HG02973 (cell line): ENCODE data around the gene HES1.

ENCODE experiments used
- ATAC-seq: cut with Tn5 transposase; IDR thresholded peaks from one replicate; pipeline ENCODE4 v1.9.1; 2021; ENCODE audit warnings: moderate library complexity; ENCODE audit not compliant: unreplicated experiment

Gene HES1

GRCh38 chr3:194165271-194166018 lies 29.5 kb downstream of the HES1 start:
- ATAC-seq = no peak

DNA sequence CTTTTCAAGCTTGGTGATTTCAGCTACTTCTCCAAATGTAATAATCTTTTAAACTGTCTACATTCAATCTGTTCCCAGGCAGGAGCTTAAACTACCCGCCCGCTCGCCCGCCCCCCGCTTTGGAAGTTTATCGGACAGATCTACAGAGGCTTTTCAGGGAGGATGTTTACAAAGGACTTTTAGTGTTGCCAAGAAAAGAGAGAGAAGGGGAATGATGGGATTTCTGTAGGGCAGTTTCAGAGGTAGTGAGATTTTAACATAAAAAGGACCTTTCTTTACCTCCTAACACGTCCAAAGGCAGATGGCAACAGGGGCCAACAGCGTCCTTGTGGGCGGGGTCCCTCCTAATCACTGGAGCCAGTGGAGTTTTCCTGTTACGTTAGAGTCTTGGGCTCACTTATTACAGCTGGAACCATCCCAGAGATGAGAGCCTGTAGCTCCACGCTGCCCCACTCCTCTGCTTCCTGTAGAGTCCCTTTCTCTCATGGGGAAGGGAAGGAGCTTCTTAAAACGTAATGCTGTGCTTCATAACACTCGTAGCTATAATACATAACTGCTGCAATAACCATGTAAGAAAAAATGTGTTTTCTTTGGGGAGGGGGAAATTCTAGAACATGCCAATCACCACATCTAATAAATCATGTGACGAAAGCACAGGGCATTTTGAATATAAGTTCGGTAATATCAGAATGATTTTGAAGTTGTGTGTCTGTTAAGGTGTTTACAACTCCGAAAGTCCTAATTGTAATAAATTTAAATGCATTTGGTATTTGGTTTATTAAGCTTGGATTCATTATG lies 30.9 kb downstream of the HES1 start:
- ATAC-seq = no peak

- no peak for ATAC-seq
Observed at GRCh38 chr3:194167480-194168282, 31.7 kb downstream of the HES1 start.

GRCh38 chr3:194168994-194169393 lies 33.0 kb downstream of the HES1 start:
- no peak for ATAC-seq

GRCh38 chr3:194169595-194169994 lies 33.6 kb downstream of the HES1 start:
- no peak for ATAC-seq

DNA sequence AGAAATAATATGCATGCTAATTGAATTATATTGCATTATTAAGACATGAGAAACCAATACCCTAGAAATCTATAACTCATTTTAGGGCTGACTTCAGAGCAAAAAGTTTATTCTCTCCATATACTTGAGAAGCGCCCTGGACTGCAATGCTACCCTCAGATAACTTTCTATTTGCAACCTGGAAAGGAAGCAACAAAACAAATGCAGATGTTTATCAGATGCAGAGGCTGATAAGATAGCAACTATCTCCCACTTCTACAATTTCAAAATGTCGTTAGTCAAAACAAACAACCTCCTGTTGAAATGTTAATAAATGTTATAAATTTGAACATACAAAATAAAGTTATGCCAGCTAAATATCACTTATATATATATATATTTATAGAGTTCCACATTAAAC lies 34.8 kb downstream of the HES1 start:
- ATAC-seq = no peak

GRCh38 chr3:194174406-194174805 lies 38.5 kb downstream of the HES1 start:
- ATAC-seq = no peak

DNA sequence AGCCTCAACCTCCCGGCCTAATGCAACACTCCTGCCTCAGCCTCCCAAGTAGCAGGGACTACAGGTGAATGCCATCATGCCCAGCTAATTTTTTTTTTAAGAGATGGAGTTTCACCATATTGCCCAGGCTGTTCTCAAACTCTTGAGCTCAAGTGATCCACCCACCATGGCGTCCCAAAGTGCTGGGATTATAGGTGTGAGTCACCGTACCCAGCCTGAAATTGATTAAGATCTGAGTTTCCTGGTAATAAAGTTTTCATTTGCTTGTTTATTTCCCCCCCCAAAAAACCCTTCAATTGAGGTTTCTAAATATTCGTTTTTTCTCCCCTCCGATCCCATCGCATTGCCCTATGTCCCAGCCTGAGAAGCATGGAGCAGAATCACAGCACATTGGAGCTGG lies 39.0 kb downstream of the HES1 start:
- ATAC-seq = no peak

GRCh38 chr3:194176274-194176991 lies 40.5 kb downstream of the HES1 start:
- no peak for ATAC-seq

GRCh38 chr3:194177141-194177540 lies 41.2 kb downstream of the HES1 start:
- ATAC-seq = no peak

DNA sequence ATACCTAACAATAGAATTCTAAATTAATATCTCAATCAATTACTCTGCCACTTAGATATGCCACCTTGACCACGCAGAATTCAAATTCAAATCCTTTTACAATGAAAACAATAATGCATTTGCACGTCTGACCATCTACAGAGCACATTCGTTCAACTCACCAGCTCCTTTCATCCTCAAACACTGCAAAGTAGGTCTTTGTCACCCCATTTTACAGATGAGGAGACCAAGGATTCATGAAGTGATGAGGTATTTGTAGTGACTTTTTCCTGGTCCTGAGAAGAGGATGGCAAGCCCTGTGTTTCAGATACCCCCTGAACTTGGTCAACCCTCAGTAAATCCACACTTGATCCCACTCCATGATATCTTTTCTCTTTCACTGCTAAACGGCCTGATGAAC lies 42.2 kb downstream of the HES1 start:
- no peak for ATAC-seq

- ATAC-seq = no peak
Observed at GRCh38 chr3:194178669-194179068, 42.7 kb downstream of the HES1 start.

- ATAC-seq = no peak
Observed at GRCh38 chr3:194180570-194180969, 44.6 kb downstream of the HES1 start.

DNA sequence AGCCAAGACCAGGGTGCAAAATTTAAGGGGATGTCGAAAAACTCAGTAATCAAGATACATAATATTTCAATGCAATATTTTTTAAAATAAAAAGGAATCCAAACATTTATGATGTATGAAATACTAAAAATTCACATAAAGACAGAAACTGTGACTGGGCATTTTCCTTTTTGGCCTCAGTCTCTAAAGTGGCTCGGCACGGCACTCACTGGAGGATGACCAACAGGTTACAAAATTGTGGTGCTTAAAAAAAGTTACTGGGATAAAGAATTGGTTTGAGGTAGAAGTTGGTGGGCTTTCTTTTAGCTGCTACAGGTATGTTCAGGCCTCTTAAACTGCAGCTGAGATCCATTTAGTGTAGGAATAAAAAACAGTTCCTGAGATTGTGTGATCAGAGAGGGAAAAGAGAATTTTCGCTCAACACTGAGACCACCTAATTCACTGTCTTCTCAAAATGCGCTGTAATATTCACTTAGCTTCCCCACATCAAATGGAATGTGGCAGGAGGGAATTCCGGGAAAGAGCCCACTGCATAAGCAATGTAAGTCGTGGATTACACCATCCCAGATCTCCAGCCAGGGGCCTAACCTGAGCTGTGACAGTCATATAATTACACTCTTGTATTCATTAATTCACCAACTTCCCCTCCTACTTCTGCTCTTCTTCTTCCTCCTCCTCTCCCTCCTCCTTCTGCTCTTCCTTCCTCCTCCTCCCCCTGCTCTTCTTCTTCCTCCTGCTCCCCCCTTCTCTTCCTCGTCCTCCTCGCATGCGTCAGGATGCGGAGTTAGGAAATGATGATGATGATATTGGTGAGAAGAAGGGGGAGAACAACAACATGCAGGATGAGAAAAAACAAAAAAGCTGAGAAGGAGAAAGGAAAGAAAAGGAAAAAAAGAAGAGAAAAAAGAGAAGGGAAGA lies 45.9 kb downstream of the HES1 start:
- no peak for ATAC-seq

DNA sequence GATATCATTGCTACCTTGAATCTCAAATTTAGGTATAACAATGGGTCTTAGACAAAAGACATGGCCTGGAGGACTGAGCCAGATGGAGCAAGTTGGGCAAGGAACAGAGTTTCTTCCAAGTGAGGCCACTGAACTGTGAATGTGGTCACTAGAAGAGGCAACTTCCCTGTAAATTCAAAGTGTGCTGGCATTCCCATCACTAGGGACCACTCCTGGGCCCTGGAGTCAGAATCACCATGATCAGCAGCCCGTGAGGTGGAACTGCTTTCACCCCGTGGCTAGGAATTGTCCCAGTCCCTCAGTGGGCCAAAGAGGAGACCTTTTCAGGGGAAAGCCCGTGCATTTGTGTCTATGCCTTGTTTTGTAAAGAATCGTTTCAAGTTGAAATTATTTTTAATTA lies 47.3 kb downstream of the HES1 start:
- ATAC-seq = no peak

- no peak for ATAC-seq
Observed at GRCh38 chr3:194184265-194184751, 48.4 kb downstream of the HES1 start.

DNA sequence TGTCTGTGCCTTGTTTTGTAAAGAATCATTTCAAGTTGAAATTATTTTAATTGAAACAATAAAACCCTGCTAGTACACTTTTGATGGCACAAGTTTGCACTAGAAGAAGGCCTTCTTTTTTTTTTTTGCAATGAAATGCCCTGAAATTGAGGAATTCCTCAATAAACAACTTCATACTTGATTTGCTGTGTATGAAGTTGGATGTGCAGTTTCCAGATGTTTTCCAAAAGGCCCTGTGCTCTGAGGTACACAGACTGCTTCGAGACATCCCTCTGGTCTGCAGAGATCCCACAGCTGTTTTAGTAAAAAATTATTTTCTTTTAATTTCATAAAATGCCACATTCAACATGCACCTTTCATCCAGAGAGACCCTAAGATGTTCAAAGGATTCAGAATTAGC lies 48.9 kb downstream of the HES1 start:
- no peak for ATAC-seq

DNA sequence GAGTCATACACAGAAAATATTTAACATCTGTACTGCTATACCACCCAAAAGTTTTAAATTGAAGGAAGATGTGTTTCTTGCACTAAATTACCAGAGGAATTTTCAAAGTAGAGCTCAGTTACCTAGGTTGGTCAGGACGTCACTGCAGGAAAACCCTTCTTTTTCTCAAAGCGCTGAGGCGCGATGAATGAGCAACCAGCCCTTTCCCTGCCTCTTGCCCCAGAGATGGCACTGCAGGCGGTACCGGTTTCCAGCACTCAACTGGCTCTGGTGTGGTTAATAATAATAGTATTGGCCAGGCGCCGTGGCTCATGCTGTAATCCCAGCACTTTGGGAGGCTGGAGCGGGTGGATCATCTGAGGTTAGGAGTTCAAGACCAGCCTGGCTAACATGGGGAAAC lies 49.3 kb downstream of the HES1 start:
- no peak for ATAC-seq

GRCh38 chr3:194187233-194187944 lies 51.4 kb downstream of the HES1 start:
- ATAC-seq = no peak
